GM19467 (cell line): Measurements from ENCODE around the gene HGS.

Experiments used
- ATAC-seq: cut with Tn5 transposase; IDR thresholded peaks from one replicate; pipeline ENCODE4 v1.9.1; 2021; ENCODE audit warnings: mild to moderate bottlenecking, moderate library complexity; ENCODE audit not compliant: unreplicated experiment

Gene HGS

GRCh38 chr17:81702934-81703746 lies 19.3 kb downstream of the HGS start, which contains the start of gene MRPL12:
MRPL12 (plus strand) TSS chr17:81703367; CDS start chr17:81703502, 135 bp downstream.
- peak; percentile 66 for ATAC-seq

DNA sequence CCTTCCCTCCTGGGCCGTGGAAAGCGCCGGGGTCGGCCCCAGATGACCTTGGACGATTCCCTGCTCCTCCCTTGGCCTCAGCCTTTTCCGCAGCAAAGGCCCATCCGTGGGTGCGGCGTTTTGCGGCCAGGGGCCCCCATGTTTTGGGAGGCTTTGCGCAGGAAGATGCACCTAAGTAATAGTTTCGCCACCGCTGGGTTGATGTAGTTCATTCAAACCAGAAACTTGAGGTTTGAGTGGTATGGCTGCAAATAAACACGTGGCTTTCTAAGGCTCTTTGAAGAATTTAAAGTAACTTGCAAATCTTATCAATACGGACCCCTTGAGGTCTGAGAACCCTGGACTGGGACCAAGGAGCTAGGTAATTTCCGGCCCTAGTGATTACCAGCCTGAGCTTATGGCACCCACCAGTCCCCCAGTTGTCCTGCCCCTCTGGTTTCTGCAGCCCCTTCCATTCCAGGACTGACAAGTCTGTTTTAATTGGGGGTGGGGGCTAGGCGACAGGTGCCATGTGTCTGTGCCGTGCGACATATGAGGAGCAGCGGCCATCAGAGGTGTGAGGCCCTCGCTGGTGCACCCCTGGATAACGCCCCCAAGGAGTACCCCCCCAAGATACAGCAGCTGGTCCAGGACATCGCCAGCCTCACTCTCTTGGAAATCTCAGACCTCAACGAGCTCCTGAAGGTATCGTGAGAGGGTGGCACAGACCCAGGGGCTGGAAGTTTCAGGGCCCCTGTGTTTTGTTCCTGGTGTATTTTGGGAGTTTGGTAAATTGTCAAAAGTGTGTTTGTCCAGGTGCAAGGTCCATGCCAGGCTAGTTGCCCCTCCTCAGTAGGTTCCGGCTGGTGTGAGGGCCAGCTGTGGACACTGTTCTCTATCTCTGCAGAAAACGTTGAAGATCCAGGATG lies 20.2 kb downstream of the HGS start:
- no peak for ATAC-seq

DNA sequence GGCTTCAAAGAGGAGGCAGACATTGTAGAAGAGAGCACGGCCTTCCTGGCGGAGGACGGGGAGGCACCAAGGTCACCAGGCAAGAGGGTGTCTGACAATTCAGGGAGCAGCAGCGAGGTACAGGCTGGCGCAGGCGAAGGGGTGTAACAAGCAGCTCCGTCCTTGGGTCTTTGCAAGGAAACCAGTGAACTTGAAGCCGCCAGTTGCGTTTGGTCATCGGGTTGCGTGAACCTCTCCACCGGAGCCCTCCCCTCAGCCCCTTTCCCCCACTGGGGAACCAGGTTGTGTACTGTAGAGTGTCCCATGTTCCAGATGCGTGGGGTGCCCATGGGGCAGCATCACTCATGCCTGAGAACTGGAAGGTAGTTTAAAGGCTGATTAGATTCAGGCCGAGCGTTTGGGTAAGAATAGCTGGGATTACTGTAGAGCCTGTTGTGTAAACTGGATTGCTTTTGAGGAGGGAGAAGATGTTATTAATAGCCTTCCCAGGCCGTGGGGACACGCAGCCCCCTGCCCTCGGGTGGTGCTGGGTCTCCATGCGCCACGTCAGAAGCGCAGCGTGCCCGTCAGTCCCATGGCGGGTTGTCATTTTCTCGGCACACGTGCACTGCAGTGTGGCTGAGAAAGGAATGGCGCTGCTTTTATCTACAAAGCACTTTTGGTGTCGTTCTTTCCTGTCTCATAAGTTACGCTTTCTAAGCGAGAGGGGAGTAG lies 21.9 kb downstream of the HGS start:
- ATAC-seq = no peak

- no peak for ATAC-seq
Measured at GRCh38 chr17:81706232-81706611, 22.4 kb downstream of the HGS start.

DNA sequence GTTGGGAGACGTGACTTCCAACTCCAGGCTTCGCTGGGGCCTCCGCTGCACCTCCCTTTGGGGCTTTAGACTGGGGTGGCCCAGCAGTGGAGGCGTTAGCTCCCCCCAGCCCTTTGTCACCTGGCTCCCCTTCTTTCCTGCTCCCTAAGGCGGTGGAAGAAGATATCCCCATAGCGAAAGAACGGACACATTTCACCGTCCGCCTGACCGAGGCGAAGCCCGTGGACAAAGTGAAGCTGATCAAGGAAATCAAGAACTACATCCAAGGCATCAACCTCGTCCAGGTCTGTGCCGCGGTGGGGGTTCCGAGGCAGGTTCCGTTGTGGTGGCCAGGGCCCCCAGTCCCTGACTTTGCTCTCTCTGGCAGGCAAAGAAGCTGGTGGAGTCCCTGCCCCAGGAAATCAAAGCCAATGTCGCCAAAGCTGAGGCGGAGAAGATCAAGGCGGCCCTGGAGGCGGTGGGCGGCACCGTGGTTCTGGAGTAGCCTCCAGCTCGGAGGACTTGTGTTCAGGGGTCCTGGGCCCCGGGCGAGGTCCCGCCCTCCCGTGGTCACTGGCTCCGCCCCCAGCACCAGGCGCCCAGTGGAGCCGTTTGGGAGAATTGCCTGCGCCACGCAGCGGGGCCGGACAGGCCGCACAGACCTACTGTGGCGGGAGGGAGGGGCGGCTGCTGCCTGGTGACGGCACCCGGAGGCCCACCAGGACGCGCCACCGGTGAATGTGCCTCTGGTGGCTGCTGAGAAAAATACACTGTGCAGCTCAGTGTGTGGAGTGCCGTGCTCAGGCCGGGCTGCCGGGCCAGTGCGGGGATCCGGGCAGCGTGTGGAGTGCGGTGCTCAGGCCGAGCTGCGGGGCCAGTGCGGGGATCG lies 23.2 kb downstream of the HGS start:
- no peak for ATAC-seq

- no peak for ATAC-seq
Measured at GRCh38 chr17:81707725-81708646, 24.2 kb downstream of the HGS start.

DNA sequence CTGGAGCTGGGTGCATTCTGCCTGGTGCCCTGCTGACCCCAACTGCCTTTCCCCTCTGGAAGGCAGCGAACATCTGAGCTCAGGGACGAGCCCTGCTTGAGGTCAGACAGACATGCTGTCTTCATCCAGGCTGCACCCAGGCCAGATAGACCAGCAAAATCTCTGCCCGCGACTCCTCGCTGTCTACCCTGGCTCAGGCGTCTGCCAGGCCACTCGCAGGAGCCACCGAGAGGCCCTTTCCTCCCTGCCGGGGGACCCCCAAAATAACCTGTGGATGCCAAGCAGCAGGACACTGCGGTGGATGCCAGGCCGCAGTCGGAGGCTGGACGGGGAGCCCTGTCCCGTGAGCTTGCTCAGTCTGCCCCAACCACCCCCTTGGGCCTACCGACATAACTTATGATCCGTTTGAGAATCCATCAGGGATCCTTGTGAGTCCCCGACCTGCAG lies 25.0 kb downstream of the HGS start:
- no peak for ATAC-seq

DNA sequence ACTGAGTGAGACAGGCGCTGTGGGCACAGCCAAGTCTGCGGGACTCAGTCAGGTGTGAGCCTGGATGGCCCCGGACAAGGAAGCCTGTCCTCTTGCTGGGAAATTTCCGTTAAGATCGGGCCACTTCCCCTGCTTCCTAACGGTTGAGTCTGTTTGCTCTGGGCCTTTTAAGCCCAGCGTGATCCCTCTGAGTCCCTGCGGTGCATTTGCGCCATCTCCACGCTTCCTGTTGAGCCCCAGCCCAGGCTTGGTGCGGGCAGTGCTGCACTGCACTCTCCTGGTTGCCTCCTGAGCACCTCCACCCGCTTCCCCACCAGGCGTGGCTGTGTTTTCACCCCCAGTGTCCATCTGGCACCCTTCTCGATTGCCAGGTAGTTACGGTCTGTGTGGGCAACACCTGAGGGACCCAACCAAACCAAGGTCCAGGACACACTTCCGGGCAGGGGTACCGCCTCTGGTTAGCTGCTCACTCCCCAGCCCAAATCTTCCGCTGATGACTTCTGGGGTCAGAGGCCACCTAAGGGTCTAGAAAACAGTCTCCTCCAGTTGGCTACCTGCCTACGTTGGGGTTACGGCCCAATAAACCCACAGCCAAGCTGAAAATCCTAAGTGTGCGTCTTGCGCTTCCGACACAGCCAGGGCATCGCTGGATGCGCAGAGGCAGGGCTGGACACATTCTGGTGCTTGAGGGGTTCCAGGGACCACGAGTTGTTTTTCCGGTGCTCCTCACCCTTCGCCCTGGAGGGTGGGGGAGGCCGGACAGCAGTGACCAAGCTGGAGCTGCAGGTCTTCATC lies 26.9 kb downstream of the HGS start:
- ATAC-seq = no peak

GRCh38 chr17:81711814-81712467 lies 28.1 kb downstream of the HGS start, which contains the start of gene SLC25A10:
SLC25A10 (plus strand) TSS chr17:81712284; CDS start chr17:81712427, 143 bp downstream.
- peak; percentile 51 for ATAC-seq

GRCh38 chr17:81712468-81713003 lies 28.7 kb downstream of the HGS start:
- peak; percentile 14 for ATAC-seq

- no peak for ATAC-seq
Measured at GRCh38 chr17:81713004-81713555, 29.3 kb downstream of the HGS start.

DNA sequence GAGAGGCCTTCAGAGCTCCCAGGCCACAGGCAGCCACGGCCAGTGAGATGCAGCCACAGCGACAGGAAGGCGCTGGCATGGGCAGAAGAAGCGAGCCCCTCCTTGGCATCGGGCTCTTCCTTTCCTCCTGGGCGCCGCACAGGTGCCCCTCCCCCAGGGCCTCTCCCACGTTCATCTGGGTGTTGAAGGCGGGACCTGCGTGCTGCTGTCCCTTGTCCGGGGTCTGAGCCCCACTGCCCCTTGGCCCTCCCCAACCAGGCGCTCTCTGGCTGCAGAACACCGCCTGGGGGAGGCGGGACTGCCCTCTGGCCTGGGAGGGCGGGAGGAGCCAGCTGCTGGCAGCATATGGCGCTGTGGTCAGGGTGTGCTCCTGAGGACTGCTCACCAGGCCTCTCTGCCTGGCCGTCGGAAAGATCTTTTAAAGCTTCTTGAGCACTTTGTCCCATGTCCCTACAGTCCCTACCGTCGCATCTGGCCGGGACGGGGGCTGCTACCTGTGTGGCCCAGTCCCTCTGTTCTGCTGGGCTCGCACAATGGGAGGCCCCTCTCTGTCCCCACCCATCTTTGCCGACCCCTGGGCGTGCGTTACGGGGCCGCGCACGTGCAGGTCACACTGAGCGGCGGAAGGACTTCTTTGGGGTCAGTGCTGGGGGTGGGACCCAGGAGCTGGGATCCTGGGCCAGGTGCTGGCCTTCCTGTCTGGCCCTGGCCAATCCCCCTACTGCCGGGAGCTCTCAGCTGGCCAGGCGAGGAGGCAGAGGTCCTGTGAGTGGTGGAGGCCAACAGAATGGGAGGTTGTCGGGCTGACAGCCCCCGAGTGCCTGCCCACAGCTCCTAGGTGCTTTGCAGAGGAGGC lies 30.0 kb downstream of the HGS start:
- no peak for ATAC-seq

- ATAC-seq = no peak
Measured at GRCh38 chr17:81714412-81715106, 30.7 kb downstream of the HGS start.

- ATAC-seq = no peak
Measured at GRCh38 chr17:81715107-81715871, 31.5 kb downstream of the HGS start.
